HEK293 (cell line): Measurements from ENCODE around the gene ZNF433.

Source experiments
- CTCF ChIA-PET: fragments of 350-600 bp; formaldehyde crosslinking; extraction: SDS; loops from one replicate; lab custom pipeline; 2021; ENCODE audit warnings: antibody characterized with exemption; lab: Yijun Ruan, JAX
- POLR2A ChIA-PET: fragments of 300-600 bp; formaldehyde crosslinking; extraction: SDS; loops from one replicate; lab custom pipeline; 2020; ENCODE audit warnings: antibody characterized with exemption, inconsistent platforms; lab: Yijun Ruan, JAX
- H3K27ac ChIP-seq: fragments of 200-500 bp; sonication (Bioruptor generic); 2 replicates; pipeline ENCODE4 v1.5.1; 2014; ENCODE audit warnings: low read depth, low read length, control low read depth, inconsistent platforms; ENCODE audit errors: extremely low read depth
- H3K36me3 ChIP-seq, 2 experiments: fragments of 200-500 bp in 1 of 2; sonication (Bioruptor generic) in 1 of 2; 1 replicate in 1 of 2; 2 replicates in 1 of 2; pipeline ENCODE4 v1.5.1; 2014 to 2017; ENCODE audit warnings: inconsistent platforms in 2 of 2, low read length in 2 of 2; ENCODE audit not compliant: control insufficient read depth in 2 of 2, insufficient read depth in 1 of 2
- H3K4me1 ChIP-seq: fragments of 200-500 bp; sonication (Bioruptor generic); 2 replicates; pipeline ENCODE4 v1.5.1; 2014; ENCODE audit warnings: mild to moderate bottlenecking, low read length, inconsistent platforms; ENCODE audit not compliant: control insufficient read depth, insufficient read depth
- H3K4me3 ChIP-seq: 2 replicates; pipeline ENCODE4 v1.5.1; 2011; ENCODE audit warnings: low read depth, mild to moderate bottlenecking, control low read depth, low read length, moderate library complexity
- H3K9me3 ChIP-seq: fragments of 200-500 bp; sonication (Bioruptor generic); 2 replicates; pipeline ENCODE4 v1.5.1; 2014; ENCODE audit warnings: low read depth, low read length, inconsistent platforms; ENCODE audit not compliant: control insufficient read depth, insufficient read depth
- GLIS2 ChIP-seq: fragments of 450-650 bp; formaldehyde crosslinking; IDR thresholded peaks from 2 replicates; pipeline ENCODE4 v1.5.1; 2016; ENCODE audit warnings: missing biosample characterization, missing genetic modification characterization
- HOXA7 ChIP-seq: sonication (generic); formaldehyde crosslinking; IDR thresholded peaks from 2 replicates; pipeline ENCODE4 v1.8.1; 2022; ENCODE audit warnings: missing genetic modification reagents, borderline replicate concordance
- KLF8 ChIP-seq: fragments of 450-650 bp; formaldehyde crosslinking; IDR thresholded peaks from 2 replicates; pipeline ENCODE4 v1.5.1; 2016; ENCODE audit warnings: missing biosample characterization, missing genetic modification characterization
- MYNN ChIP-seq: fragments of 450-650 bp; formaldehyde crosslinking; IDR thresholded peaks from 2 replicates; pipeline ENCODE4 v1.5.1; 2016; ENCODE audit warnings: missing biosample characterization, missing genetic modification characterization, borderline replicate concordance
- OVOL3 ChIP-seq: fragments of 450-650 bp; formaldehyde crosslinking; IDR thresholded peaks from 2 replicates; pipeline ENCODE4 v1.5.1; 2016; ENCODE audit warnings: missing biosample characterization, missing genetic modification characterization
- PRDM1 ChIP-seq: fragments of 450-650 bp; formaldehyde crosslinking; IDR thresholded peaks from 2 replicates; pipeline ENCODE4; 2016; ENCODE audit warnings: missing biosample characterization, missing genetic modification characterization
- ZFP69B ChIP-seq: fragments of 450-650 bp; formaldehyde crosslinking; IDR thresholded peaks from 2 replicates; pipeline ENCODE4 v1.5.1; 2016; ENCODE audit warnings: missing biosample characterization, missing genetic modification characterization
- ZNF146 ChIP-seq: fragments of 450-650 bp; formaldehyde crosslinking; IDR thresholded peaks from 2 replicates; pipeline ENCODE4 v1.5.1; 2016; ENCODE audit warnings: missing biosample characterization, missing genetic modification characterization
- ZNF223 ChIP-seq: fragments of 450-650 bp; formaldehyde crosslinking; IDR thresholded peaks from 2 replicates; pipeline ENCODE4 v1.5.1; 2016; ENCODE audit warnings: missing biosample characterization, missing genetic modification characterization
- ZNF341 ChIP-seq: fragments of 450-650 bp; formaldehyde crosslinking; IDR thresholded peaks from 2 replicates; pipeline ENCODE4; 2016; ENCODE audit warnings: low read depth, missing biosample characterization, missing genetic modification characterization
- ZNF37A ChIP-seq: fragments of 450-650 bp; IDR thresholded peaks from 2 replicates; pipeline ENCODE4 v1.5.1; 2018; ENCODE audit warnings: missing biosample characterization, missing genetic modification characterization
- ZNF521 ChIP-seq: fragments of 450-650 bp; formaldehyde crosslinking; IDR thresholded peaks from 2 replicates; pipeline ENCODE4 v1.5.1; 2017; ENCODE audit warnings: missing biosample characterization, mild to moderate bottlenecking, missing genetic modification characterization
- ZNF560 ChIP-seq: fragments of 450-650 bp; formaldehyde crosslinking; IDR thresholded peaks from 2 replicates; pipeline ENCODE4 v1.5.1; 2017; ENCODE audit warnings: missing biosample characterization, missing genetic modification characterization, borderline replicate concordance
- ZNF664 ChIP-seq: fragments of 450-650 bp; formaldehyde crosslinking; IDR thresholded peaks from 2 replicates; pipeline ENCODE4 v1.5.1; 2016; ENCODE audit warnings: missing biosample characterization, missing genetic modification characterization
- ZNF707 ChIP-seq: fragments of 450-650 bp; formaldehyde crosslinking; IDR thresholded peaks from 2 replicates; pipeline ENCODE4 v1.5.1; 2016; ENCODE audit warnings: missing biosample characterization, missing genetic modification characterization
- ZNF791 ChIP-seq: fragments of 450-650 bp; formaldehyde crosslinking; IDR thresholded peaks from 2 replicates; pipeline ENCODE4 v1.5.1; 2016; ENCODE audit warnings: missing biosample characterization, missing genetic modification characterization
- ZXDB ChIP-seq: fragments of 450-650 bp; formaldehyde crosslinking; IDR thresholded peaks from 2 replicates; pipeline ENCODE4 v1.5.1; 2016; ENCODE audit warnings: missing biosample characterization, missing genetic modification characterization
- TF ChIP-seq, protein P1 (sequence below): fragments of 450-650 bp; formaldehyde crosslinking; IDR thresholded peaks from 2 replicates; pipeline ENCODE4 v1.5.1; 2016; ENCODE audit warnings: missing biosample characterization, missing genetic modification characterization, borderline replicate concordance
- TF ChIP-seq, protein P2 (sequence below): fragments of 450-650 bp; formaldehyde crosslinking; conservative IDR thresholded peaks from 2 replicates; pipeline ENCODE4 v1.5.1; 2016; ENCODE audit warnings: low read depth, missing biosample characterization, missing genetic modification characterization

ZNF433 gene

DNA sequence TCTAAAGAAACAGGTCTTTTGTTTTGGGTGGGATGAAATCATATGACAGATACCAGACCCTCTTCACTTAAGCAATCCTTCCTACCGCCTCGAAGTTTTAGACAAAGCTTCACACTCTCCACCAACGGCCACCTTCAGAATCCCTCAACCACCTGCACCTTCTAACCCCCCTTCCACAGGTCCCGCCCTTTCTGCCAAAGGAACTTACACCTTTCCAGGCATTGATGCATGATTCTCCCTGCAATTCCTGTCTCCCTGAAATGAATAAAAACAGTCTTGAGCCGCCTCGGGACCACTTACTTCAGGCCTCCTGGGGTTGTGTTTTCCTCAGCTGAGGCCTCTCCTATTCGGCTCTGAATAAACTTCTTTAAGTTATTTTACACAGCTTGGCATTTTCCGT, 859 bp downstream of the ZNF433 start (continued):
- TF ChIP-seq, protein P1, sequence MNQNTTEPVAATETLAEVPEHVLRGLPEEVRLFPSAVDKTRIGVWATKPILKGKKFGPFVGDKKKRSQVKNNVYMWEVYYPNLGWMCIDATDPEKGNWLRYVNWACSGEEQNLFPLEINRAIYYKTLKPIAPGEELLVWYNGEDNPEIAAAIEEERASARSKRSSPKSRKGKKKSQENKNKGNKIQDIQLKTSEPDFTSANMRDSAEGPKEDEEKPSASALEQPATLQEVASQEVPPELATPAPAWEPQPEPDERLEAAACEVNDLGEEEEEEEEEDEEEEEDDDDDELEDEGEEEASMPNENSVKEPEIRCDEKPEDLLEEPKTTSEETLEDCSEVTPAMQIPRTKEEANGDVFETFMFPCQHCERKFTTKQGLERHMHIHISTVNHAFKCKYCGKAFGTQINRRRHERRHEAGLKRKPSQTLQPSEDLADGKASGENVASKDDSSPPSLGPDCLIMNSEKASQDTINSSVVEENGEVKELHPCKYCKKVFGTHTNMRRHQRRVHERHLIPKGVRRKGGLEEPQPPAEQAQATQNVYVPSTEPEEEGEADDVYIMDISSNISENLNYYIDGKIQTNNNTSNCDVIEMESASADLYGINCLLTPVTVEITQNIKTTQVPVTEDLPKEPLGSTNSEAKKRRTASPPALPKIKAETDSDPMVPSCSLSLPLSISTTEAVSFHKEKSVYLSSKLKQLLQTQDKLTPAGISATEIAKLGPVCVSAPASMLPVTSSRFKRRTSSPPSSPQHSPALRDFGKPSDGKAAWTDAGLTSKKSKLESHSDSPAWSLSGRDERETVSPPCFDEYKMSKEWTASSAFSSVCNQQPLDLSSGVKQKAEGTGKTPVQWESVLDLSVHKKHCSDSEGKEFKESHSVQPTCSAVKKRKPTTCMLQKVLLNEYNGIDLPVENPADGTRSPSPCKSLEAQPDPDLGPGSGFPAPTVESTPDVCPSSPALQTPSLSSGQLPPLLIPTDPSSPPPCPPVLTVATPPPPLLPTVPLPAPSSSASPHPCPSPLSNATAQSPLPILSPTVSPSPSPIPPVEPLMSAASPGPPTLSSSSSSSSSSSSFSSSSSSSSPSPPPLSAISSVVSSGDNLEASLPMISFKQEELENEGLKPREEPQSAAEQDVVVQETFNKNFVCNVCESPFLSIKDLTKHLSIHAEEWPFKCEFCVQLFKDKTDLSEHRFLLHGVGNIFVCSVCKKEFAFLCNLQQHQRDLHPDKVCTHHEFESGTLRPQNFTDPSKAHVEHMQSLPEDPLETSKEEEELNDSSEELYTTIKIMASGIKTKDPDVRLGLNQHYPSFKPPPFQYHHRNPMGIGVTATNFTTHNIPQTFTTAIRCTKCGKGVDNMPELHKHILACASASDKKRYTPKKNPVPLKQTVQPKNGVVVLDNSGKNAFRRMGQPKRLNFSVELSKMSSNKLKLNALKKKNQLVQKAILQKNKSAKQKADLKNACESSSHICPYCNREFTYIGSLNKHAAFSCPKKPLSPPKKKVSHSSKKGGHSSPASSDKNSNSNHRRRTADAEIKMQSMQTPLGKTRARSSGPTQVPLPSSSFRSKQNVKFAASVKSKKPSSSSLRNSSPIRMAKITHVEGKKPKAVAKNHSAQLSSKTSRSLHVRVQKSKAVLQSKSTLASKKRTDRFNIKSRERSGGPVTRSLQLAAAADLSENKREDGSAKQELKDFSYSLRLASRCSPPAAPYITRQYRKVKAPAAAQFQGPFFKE (tag by site-specific recombination): no peak
- TF ChIP-seq ZNF560 (no peak), OVOL3 (tag by site-specific recombination) (no peak), ZNF791 (tag by site-specific recombination) (no peak), ZXDB (tag by site-specific recombination) (no peak), MYNN (tag by site-specific recombination) (no peak), HOXA7 (CRISPR knock-in tag) (no peak), KLF8 (tag by site-specific recombination) (no peak)
- TF ChIP-seq, all 188 proteins: peak for 0

DNA sequence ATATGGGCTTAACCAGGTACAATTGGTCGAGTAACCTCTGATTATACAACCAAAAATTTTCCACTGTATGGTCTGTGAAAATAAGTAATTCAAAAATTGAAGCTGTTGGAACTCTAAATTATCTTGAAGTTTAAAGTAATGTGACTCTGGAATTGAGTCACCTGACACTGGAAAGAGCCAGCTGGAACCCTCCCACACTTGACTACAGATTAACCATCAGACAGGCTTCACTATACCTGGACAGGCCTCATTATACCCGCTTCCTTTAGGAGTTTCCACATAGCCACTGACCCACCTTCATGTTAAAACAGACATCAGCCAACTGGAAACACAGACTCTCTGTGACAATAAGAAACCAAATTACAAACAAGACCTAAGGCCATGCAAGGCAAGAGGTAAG, 1.3 kb downstream of the ZNF433 start:
- no peak for TF ChIP-seq ZNF223 (tag by site-specific recombination)
- TF ChIP-seq PRDM1: no peak
- no peak for TF ChIP-seq ZNF521 (tag by site-specific recombination)
- TF ChIP-seq GLIS2 (tag by site-specific recombination): no peak
- no peak for TF ChIP-seq ZNF341 (tag by site-specific recombination)
- TF ChIP-seq ZNF707 (tag by site-specific recombination): no peak
- no peak for TF ChIP-seq ZNF146 (tag by site-specific recombination)
- no peak for TF ChIP-seq ZNF37A (tag by site-specific recombination)
- no peak for TF ChIP-seq ZNF664 (tag by site-specific recombination)
- TF ChIP-seq, protein P2, sequence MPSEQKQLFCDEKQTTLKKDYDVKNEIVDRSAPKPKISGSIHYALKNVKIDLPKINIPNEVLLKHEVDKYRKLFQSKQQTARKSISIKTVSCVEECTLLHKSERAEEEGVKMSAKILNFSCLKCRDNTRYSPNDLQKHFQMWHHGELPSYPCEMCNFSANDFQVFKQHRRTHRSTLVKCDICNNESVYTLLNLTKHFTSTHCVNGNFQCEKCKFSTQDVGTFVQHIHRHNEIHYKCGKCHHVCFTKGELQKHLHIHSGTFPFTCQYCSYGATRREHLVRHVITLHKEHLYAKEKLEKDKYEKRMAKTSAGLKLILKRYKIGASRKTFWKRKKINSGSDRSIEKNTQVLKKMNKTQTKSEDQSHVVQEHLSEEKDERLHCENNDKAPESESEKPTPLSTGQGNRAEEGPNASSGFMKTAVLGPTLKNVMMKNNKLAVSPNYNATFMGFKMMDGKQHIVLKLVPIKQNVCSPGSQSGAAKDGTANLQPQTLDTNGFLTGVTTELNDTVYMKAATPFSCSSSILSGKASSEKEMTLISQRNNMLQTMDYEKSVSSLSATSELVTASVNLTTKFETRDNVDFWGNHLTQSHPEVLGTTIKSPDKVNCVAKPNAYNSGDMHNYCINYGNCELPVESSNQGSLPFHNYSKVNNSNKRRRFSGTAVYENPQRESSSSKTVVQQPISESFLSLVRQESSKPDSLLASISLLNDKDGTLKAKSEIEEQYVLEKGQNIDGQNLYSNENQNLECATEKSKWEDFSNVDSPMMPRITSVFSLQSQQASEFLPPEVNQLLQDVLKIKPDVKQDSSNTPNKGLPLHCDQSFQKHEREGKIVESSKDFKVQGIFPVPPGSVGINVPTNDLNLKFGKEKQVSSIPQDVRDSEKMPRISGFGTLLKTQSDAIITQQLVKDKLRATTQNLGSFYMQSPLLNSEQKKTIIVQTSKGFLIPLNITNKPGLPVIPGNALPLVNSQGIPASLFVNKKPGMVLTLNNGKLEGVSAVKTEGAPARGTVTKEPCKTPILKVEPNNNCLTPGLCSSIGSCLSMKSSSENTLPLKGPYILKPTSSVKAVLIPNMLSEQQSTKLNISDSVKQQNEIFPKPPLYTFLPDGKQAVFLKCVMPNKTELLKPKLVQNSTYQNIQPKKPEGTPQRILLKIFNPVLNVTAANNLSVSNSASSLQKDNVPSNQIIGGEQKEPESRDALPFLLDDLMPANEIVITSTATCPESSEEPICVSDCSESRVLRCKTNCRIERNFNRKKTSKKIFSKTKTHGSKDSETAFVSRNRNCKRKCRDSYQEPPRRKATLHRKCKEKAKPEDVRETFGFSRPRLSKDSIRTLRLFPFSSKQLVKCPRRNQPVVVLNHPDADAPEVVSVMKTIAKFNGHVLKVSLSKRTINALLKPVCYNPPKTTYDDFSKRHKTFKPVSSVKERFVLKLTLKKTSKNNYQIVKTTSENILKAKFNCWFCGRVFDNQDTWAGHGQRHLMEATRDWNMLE (tag by site-specific recombination): no peak
- TF ChIP-seq ZFP69B: no peak
- Histone ChIP-seq H3K27ac (no peak overlapping the region), H3K4me3 (no peak overlapping the region), H3K9me3 (no peaks in the 10 kb centered on the region), H3K4me1 (no peaks in the 10 kb centered on the region), H3K36me3 (peaks cover 0 to 11% of the 10 kb centered on the region in 2 experiments; a peak in 1 of 3 replicates)
- ChIA-PET CTCF (interaction anchor here (1.3 kb wide), 1 partner anchor 25 kb away, joined by 4 read pairs; no protein-coding TSS in a partner anchor), POLR2A (interaction anchor here (2.8 kb wide), 1 partner anchor 18 kb away, joined by 35 read pairs; the partner anchor contains the start of gene ZNF878)
